Measurements from ENCODE around the gene WBP2NL. TPM values are rescaled to one million over a fixed set of nuclear protein-coding genes. Genes with fewer than 3 reads are reported as not detected.
A peak's percentile ranks its signal among the peaks of the same experiment; 100 is the strongest.

WBP2NL gene
- total and polyA plus RNA-seq, 2 of the 8 experiments (the other 6 are each of a cell fraction or from before 2014, with no cell fraction given) = not detected

DNA sequence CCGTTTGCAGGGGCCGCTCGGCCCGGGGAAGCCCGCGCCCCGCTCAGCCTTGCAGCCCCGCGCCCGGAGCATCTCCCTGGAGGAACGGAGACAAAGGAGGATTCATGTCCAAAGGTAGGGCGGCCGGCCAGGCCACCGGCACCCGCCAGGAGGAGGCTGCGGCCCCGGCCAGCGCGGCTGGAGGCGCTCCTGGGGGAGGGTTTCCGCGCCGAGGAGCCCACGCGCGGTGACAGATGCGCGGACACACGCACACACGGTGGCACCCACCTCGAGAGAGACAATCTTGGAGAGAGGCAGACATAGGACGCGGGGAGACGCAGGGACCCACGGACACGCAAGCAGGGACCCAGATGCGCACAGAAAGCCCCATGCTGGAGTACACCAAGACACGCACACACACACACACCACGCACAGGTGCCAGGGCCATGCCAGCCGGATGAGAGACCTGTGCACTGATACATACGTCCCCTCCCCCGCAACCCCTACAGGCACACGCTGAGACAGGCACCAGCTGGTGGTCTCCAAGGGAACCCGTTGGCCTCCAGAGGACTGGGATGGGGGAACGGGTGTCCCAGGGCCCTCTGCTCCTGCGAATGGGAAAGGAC is 21.5 kb upstream of the WBP2NL start:
- peaks cover 2% of the 10 kb centered on the region; the same call in 1 of the 2 replicates for H3K79me1 ChIP-seq (ENCODE audit: low read depth, low read length)
- WGBS, 2 experiments (ENCODE audit: extremely low coverage in 1 of 2, insufficient coverage in 1 of 2, insufficient read length in 1 of 2, insufficient replicate concordance in 2 of 2, low coverage in 1 of 2, low lambda C conversion rate in 2 of 2, missing lambda C conversion rate in 1 of 2) = 8% methylated on average over 27 of the region's 46 CpGs; no CpG with 5 or more reads in 1 of the 2 experiments
- H3K27ac ChIP-seq (ENCODE audit: low read depth, low read length) = no peak overlapping the region
- peak overlapping the region; percentile 31; the same call in 1 of the 2 replicates for H2BK15ac ChIP-seq (ENCODE audit: low read length)
- H2AFZ ChIP-seq (ENCODE audit: low read length) = peak overlapping the region; percentile 2; the same call in 1 of the 2 replicates
- POLR2A ChIA-PET (ENCODE audit: partially characterized antibody) = interaction anchor here (0.6 to 1.5 kb wide), 11 partner anchors 10 to 286 kb away, joined by 3 to 7 read pairs (median 4); partner anchors contain the start of genes CENPM, NDUFA6 and SMDT1
- H3K79me2 ChIP-seq (ENCODE audit: control insufficient read depth in 1 of 2, insufficient read depth in 2 of 2, low read length in 2 of 2) = peaks cover 0 to 5% of the 10 kb centered on the region in 2 experiments; a peak in 1 of 4 replicates
- peak overlapping the region; percentile 15 for H4K5ac ChIP-seq (ENCODE audit: insufficient read length, low read depth, low read length)
- H3K14ac ChIP-seq (ENCODE audit: insufficient read length) = peak overlapping the region; percentile 31
- peaks cover 0 to 14% (median 10%) of the 10 kb centered on the region in 4 experiments; a peak in 6 of 7 replicates for H3K4me1 ChIP-seq (replicated peaks in 1 of 4; ENCODE audit: control insufficient read depth in 3 of 4, insufficient read depth in 4 of 4, low read length in 3 of 4)
- peaks cover 13% of the 10 kb centered on the region for H3K23me2 ChIP-seq (ENCODE audit: low read depth, low read length)
- H3K56ac ChIP-seq (replicated peaks; ENCODE audit: insufficient read length, low read depth, low read length) = no peak overlapping the region
- no peak for FAIRE-seq
- H4K8ac ChIP-seq (ENCODE audit: extremely low read depth, insufficient read depth, low read length) = peak overlapping the region; percentile 83
- H3K9me3 ChIP-seq (ENCODE audit: insufficient read depth in 2 of 2, low read depth in 1 of 2, low read length in 1 of 2) = no peaks in the 10 kb centered on the region
- peak overlapping the region; percentile 87 for H3K18ac ChIP-seq (ENCODE audit: extremely low read depth, low read length)
- H3K4me3 ChIP-seq (ENCODE audit: extremely low read depth in 1 of 4, insufficient read depth in 2 of 4, low read depth in 3 of 4, low read length in 4 of 4) = peak overlapping the region; percentile 68 to 87 (median 79)
- DNase-seq (ENCODE audit: low read depth in 1 of 2, low spot score in 2 of 2) = peak in 1 of 2 experiments; percentile 64
- H4K91ac ChIP-seq (replicated peaks; ENCODE audit: insufficient read length, low read length) = peak overlapping the region; percentile 82
- H2BK20ac ChIP-seq (ENCODE audit: low read length) = 0 out of 2 replicates have a peak overlapping the region, but pooled peaks have one; percentile 34
- peaks cover 10 to 29% (median 26%) of the 10 kb centered on the region in 4 experiments for H3K27me3 ChIP-seq (replicated peaks in 1 of 4; ENCODE audit: control insufficient read depth in 3 of 4, extremely low read depth in 1 of 4, insufficient read depth in 3 of 4, low read length in 3 of 4)
- H3K36me3 ChIP-seq (ENCODE audit: control insufficient read depth in 2 of 4, insufficient read depth in 4 of 4, low read length in 3 of 4) = no peaks in the 10 kb centered on the region
- peak overlapping the region; percentile 28; the same call in 1 of the 2 replicates for H2AK5ac ChIP-seq (ENCODE audit: low read depth, low read length)
- TF ChIP-seq CREB1 (IDR thresholded peaks at IDR 0.05) (no peak), ATF3 (IDR thresholded peaks at IDR 0.05; ENCODE audit: insufficient read depth, low read depth, low read length) (no peak), SIN3A (conservative IDR thresholded peaks at IDR 0.05 in 1 of 2, IDR thresholded peaks at IDR 0.05 in 1 of 2; ENCODE audit: low read depth in 1 of 2, low read length in 2 of 2) (peak; percentile 34 to 39; a peak in 1 of 4 replicates), PHF8 (conservative IDR thresholded peaks at IDR 0.05; ENCODE audit: low read depth, low read length) (peak; percentile 7; the same call in 1 of the 2 replicates), KDM4A (IDR thresholded peaks at IDR 0.05; ENCODE audit: low read depth, low read length, severe bottlenecking) (peak; percentile 69), SAP30 (IDR thresholded peaks at IDR 0.05; ENCODE audit: insufficient read depth, insufficient replicate concordance, low read length) (peak; percentile 69)
- no peak overlapping the region for H2BK120ac ChIP-seq (replicated peaks; ENCODE audit: low read depth, low read length)
- peak overlapping the region; percentile 12 for H3K23ac ChIP-seq (ENCODE audit: insufficient read length)
- H3K4ac ChIP-seq (replicated peaks; ENCODE audit: insufficient read length, low read depth, low read length) = peak overlapping the region; percentile 98
- CTCF ChIA-PET (ENCODE audit: partially characterized antibody) = interaction anchor here (1.1 to 2.3 kb wide), 5 partner anchors 10 to 142 kb away, joined by 4 to 14 read pairs (median 6); no protein-coding TSS in a partner anchor
- peaks cover 0 to 8% of the 10 kb centered on the region in 2 experiments for H4K20me1 ChIP-seq (replicated peaks in 1 of 2; ENCODE audit: control insufficient read depth in 1 of 2, insufficient read depth in 2 of 2, low read length in 2 of 2)
- no peak overlapping the region for H2BK5ac ChIP-seq (ENCODE audit: low read depth, low read length)
- H3K4me2 ChIP-seq (ENCODE audit: insufficient read depth in 1 of 2, low read depth in 2 of 2, low read length in 2 of 2) = peak overlapping the region; percentile 89 to 98
- peak overlapping the region; percentile 95; the same call in 1 of the 2 replicates for H2BK12ac ChIP-seq (ENCODE audit: low read depth, low read length)
- H3K9ac ChIP-seq (replicated peaks in 1 of 4; ENCODE audit: extremely low read depth in 1 of 4, low read depth in 3 of 4, low read length in 3 of 4) = peak overlapping the region; percentile 45 to 58 (median 55)

All from H1 (cell line).